ENCODE measurements around the gene PLVAP. TPM values are rescaled to one million over a fixed set of nuclear protein-coding genes. Genes with fewer than 3 reads are reported as not detected.

Gene PLVAP
- total RNA-seq, 4 donors from 2014 or later = 37.4 to 155 (median 117) TPM

DNA sequence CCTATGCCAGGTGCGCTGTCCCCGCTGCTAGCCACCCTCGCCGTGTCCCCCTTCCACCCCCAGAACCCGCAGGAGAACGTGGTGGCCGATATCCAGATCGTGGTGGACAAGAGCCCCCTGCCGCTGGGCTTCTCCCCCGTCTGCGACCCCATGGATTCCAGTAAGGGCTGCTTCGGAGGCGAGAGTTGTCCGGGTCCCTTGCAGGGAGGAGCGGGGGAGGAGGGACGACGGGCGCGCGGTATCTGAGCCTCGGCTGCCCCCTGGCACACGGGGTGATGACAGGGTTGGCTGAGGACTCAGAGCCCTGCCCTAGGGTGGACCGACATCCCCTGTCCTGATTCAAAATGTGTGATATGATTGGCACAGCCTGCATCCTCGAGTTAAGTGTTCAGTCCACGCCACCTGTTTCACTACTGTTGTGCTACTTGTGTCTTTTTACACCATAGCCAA, 43.4 kb upstream of the PLVAP start:
- TF ChIP-seq CTCF (IDR thresholded peaks at IDR 0.05) (peak in 1 of 3 experiments; percentile 10), POLR2A (IDR thresholded peaks at IDR 0.05; ENCODE audit: low read depth) (no peak)
- intact Hi-C loops (cut with DNase I) = no loop called here
- Histone ChIP-seq H3K4me1 (peaks cover 8 to 25% (median 23%) of the 10 kb centered on the region in 4 donors), H3K9me3 (no peaks in the 10 kb centered on the region), H3K27ac (replicated peaks in 1 of 4) (peak overlapping the region; percentile 71 to 86 (median 80)), H3K4me3 (peak overlapping the region; percentile 68 to 89 (median 82)), H3K27me3 (peaks cover 0 to 16% (median 0%) of the 10 kb centered on the region in 4 donors), H3K36me3 (peaks cover 0 to 19% (median 15%) of the 10 kb centered on the region in 4 donors)
- 9% methylated on average over 25 of the region's 25 CpGs for WGBS
- no peak for DNase-seq (ENCODE audit: extremely low spot score)

DNA sequence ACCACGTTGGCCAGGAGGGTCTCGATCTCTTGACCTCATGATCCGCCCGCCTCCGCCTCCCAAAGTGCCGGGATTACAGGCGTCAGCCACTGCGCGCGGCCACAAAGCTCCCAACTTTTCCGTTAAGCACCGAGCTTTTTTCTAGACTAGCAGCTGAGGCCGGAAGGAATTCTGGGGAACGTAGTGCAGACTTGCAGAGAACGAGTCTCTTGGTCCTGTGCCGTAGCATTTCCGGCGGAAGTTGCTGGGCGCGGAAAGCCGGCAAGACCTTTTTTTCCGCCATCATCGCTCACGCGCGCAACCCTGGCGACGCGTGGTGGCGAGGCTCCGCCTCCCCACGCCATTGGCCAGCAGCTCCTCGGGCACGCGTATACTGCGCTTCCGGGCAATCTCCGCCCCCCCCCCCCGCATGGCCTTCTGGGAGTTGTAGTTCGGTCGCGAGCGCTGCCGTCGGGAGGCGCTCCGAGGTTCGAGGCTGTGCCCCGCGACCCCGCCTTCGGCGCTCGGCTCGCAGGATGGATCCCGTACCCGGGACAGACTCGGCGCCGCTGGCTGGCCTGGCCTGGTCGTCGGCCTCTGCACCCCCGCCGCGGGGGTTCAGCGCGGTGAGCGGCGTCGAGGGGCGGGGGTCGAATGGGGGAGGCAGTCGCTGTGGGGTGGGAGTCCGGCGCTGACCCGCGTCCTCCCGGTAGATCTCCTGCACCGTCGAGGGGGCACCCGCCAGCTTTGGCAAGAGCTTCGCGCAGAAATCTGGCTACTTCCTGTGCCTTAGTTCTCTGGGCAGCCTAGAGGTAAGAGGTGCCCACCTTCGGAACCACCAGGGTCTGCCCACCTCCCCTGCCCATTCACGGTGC, 42.7 kb upstream of the PLVAP start, which contains the start of gene MVB12A:
Gene MVB12A (plus strand): TSS at position 427 of the 854 bp plus-strand sequence. CDS start 89 bp downstream, at position 516.
- TF ChIP-seq POLR2AphosphoS5 (IDR thresholded peaks at IDR 0.05) (peak; percentile 69 to 96), POLR2A (IDR thresholded peaks at IDR 0.05; ENCODE audit: low read depth) (no peak)
- Histone ChIP-seq H3K27ac (replicated peaks in 1 of 4) (peak within 1 kb of the TSS; percentile 78 to 86 (median 80)), H3K27me3 (peaks cover 0 to 19% (median 0%) of the 10 kb centered on the region in 4 donors), H3K9me3 (no peaks in the 10 kb centered on the region), H3K36me3 (peaks cover 0 to 19% (median 15%) of the 10 kb centered on the region in 4 donors), H3K4me3 (peak within 1 kb of the TSS; percentile 68 to 89 (median 82)), H3K4me1 (peaks cover 8 to 22% (median 20%) of the 10 kb centered on the region in 4 donors)
- DNase-seq (ENCODE audit: extremely low spot score) = peak; percentile 99
- intact Hi-C loops (cut with DNase I) = no loop called here
- under 1% methylated on average over 28 of the region's 85 CpGs for WGBS

GRCh38 chr19:17419154-17419620, 42.0 kb upstream of the PLVAP start:
- Histone ChIP-seq H3K27ac (replicated peaks in 1 of 4) (peak overlapping the region; percentile 78 to 86 (median 80)), H3K4me3 (peak overlapping the region; percentile 68 to 89 (median 82)), H3K36me3 (peaks cover 0 to 18% (median 15%) of the 10 kb centered on the region in 4 donors), H3K4me1 (peaks cover 8 to 18% (median 16%) of the 10 kb centered on the region in 4 donors), H3K9me3 (no peaks in the 10 kb centered on the region), H3K27me3 (peaks cover 0 to 26% (median 0%) of the 10 kb centered on the region in 4 donors)
- 33% methylated on average over 8 of the region's 8 CpGs for WGBS
- no peak for DNase-seq (ENCODE audit: extremely low spot score)
- TF ChIP-seq POLR2AphosphoS5 (IDR thresholded peaks at IDR 0.05) (no peak), EP300 (IDR thresholded peaks at IDR 0.05) (no peak), POLR2A (IDR thresholded peaks at IDR 0.05; ENCODE audit: low read depth) (no peak), CTCF (IDR thresholded peaks at IDR 0.05) (no peak)
- intact Hi-C loops (cut with DNase I) = no loop called here

- intact Hi-C loops (cut with DNase I) = no loop called here
- WGBS = 47% methylated on average over 3 of the region's 3 CpGs
- peak overlapping the region in 1 of 4 donors; percentile 84 for H3K4me3 ChIP-seq
- DNase-seq (ENCODE audit: extremely low spot score) = no peak
- no peak for TF ChIP-seq POLR2A (IDR thresholded peaks at IDR 0.05; ENCODE audit: low read depth)
- TF ChIP-seq POLR2AphosphoS5 (IDR thresholded peaks at IDR 0.05) = no peak
- TF ChIP-seq EP300 (IDR thresholded peaks at IDR 0.05) = no peak
- H3K27ac ChIP-seq (replicated peaks in 1 of 4) = peak overlapping the region in 2 of 4 donors; percentile 78 to 81
- H3K4me1 ChIP-seq = peaks cover 8 to 18% (median 16%) of the 10 kb centered on the region in 4 donors
- peaks cover 0 to 15% (median 10%) of the 10 kb centered on the region in 4 donors for H3K36me3 ChIP-seq
- H3K9me3 ChIP-seq = no peaks in the 10 kb centered on the region
- peaks cover 0 to 26% (median 0%) of the 10 kb centered on the region in 4 donors for H3K27me3 ChIP-seq
Measured at GRCh38 chr19:17418710-17419109, 41.6 kb upstream of the PLVAP start.

DNA sequence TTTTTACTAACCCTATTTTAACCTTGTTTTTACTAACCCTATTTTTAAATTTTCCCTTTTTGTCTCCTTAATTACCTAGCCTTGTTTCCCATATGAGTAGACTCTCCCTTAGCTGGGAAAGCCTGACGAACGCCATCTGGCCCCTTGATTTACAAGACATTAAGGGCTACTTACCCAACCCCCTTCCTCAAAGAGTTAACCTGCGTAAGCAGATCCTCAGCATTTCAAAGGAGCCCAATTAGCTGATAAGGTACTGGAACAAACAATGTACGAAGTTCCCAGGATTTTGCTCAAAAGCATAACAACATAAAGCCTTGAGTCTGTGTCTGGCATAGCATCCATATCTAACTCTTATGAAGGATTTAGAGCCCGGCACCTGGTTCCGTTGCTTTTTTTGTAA, 38.0 kb upstream of the PLVAP start:
- Histone ChIP-seq H3K4me1 (peaks cover 4 to 27% (median 23%) of the 10 kb centered on the region in 4 donors), H3K27ac (replicated peaks in 1 of 4) (no peak overlapping the region), H3K4me3 (no peak overlapping the region), H3K36me3 (no peaks in the 10 kb centered on the region), H3K27me3 (peaks cover 0 to 26% (median 0%) of the 10 kb centered on the region in 4 donors), H3K9me3 (no peaks in the 10 kb centered on the region)
- TF ChIP-seq POLR2A (IDR thresholded peaks at IDR 0.05; ENCODE audit: low read depth) = no peak
- no peak for TF ChIP-seq CTCF (IDR thresholded peaks at IDR 0.05)
- TF ChIP-seq POLR2AphosphoS5 (IDR thresholded peaks at IDR 0.05) = no peak
- no peak for TF ChIP-seq EP300 (IDR thresholded peaks at IDR 0.05)
- intact Hi-C loops (cut with DNase I) = no loop called here
- no peak for DNase-seq (ENCODE audit: extremely low spot score)
- 67% methylated on average over 6 of the region's 6 CpGs for WGBS
